HepG2 (cell line): ENCODE results near the gene TIGD6. TPM values are rescaled to one million over a fixed set of nuclear protein-coding genes. Genes with fewer than 3 reads are reported as not detected.

Experiments
- ATAC-seq: fragments of 200-7000 bp; cut with Tn5 transposase; 3 replicates; pipeline ENCODE4 v1.9.1; 2020; ENCODE audit warnings: mild to moderate bottlenecking, moderate library complexity
- BruUV-seq: library from RNA; stranded (reverse); fragments of 400-500 nt; replicated peaks from 2 replicates; lab custom pipeline; 2021; lab: Mats Ljungman, UMichigan
- CTCF ChIA-PET: fragments of 300-600 bp; formaldehyde crosslinking; extraction: SDS; loops from one replicate; lab custom pipeline; 2021; ENCODE audit warnings: low total read pairs, inconsistent platforms, low intra/inter-chr PET ratio; lab: Yijun Ruan, JAX
- POLR2A ChIA-PET: fragments of 350-600 bp; sonication (Branson Sonifier 250); formaldehyde crosslinking; loops from one replicate; lab custom pipeline; 2020; ENCODE audit warnings: antibody characterized with exemption, inconsistent platforms; lab: Yijun Ruan, JAX
- DNase-seq: peaks from one replicate; pipeline ENCODE4 v3.0.0-alpha.2; 2015; ENCODE audit warnings: low spot score
- FAIRE-seq: peaks from 3 replicates; lab custom pipeline; 2011; peaks lifted over from hg19 to GRCh38; lab: Jason Lieb, UNC
- H2AFZ ChIP-seq: one replicate; pipeline ENCODE4 v1.6.1; 2011; ENCODE audit warnings: low read length, inconsistent platforms
- H3K27ac ChIP-seq: fragments of 300-600 bp; 3 replicates; pipeline ENCODE4 v1.8.0; 2011; ENCODE audit warnings: mixed run types, mild to moderate bottlenecking, mixed read lengths, low read length, inconsistent platforms; ENCODE audit not compliant: insufficient read depth; ENCODE audit errors: extremely low read length
- H3K27me3 ChIP-seq, 2 experiments: fragments of 200-600 bp in 1 of 2; 2 replicates in 1 of 2; 3 replicates in 1 of 2; pipeline versions ENCODE4 v1.6.0 to v1.8.0; 2011; ENCODE audit warnings: low read length in 2 of 2, mild to moderate bottlenecking in 2 of 2, moderate library complexity in 2 of 2, inconsistent platforms in 1 of 2; ENCODE audit not compliant: insufficient read depth in 2 of 2, control insufficient read depth in 1 of 2
- H3K36me3 ChIP-seq, 2 experiments: fragments of 200-600 bp in 1 of 2; replicated peaks in 1 of 2; 2 replicates in 1 of 2; 3 replicates in 1 of 2; pipeline versions ENCODE4 v1.5.1 to v1.8.0; 2011; ENCODE audit warnings: low read length in 2 of 2, inconsistent platforms in 1 of 2; ENCODE audit not compliant: insufficient read depth in 2 of 2, control insufficient read depth in 1 of 2
- H3K4me1 ChIP-seq: 2 replicates; pipeline ENCODE4 v1.5.1; 2012; ENCODE audit warnings: low read length, inconsistent platforms; ENCODE audit not compliant: insufficient read depth
- H3K4me2 ChIP-seq: 2 replicates; pipeline ENCODE4 v1.6.0; 2011; ENCODE audit warnings: low read depth, low read length, inconsistent platforms
- H3K4me3 ChIP-seq, 3 experiments: fragments of 200-600 bp in 1 of 3; sonication (generic), shearing (Covaris generic) in 1 of 3; replicated peaks in 1 of 3; 2 replicates each; pipeline ENCODE4 v1.5.1; 2011 to 2016; ENCODE audit warnings: low read length in 3 of 3, inconsistent platforms in 2 of 3, low read depth in 2 of 3, mild to moderate bottlenecking in 2 of 3, control low read depth in 1 of 3, mixed read lengths in 1 of 3; ENCODE audit not compliant: insufficient read depth in 1 of 3
- H3K79me2 ChIP-seq: one replicate; pipeline ENCODE4 v1.6.1; 2011; ENCODE audit warnings: low read length, inconsistent platforms; ENCODE audit not compliant: insufficient read depth
- H3K9ac ChIP-seq: 2 replicates; pipeline ENCODE4 v1.6.0; 2011; ENCODE audit warnings: mild to moderate bottlenecking, low read depth, low read length, inconsistent platforms; ENCODE audit not compliant: insufficient read depth
- H3K9me3 ChIP-seq: 2 replicates; pipeline ENCODE4 v1.5.1; 2012; ENCODE audit warnings: mild to moderate bottlenecking, low read length
- H4K20me1 ChIP-seq: 2 replicates; pipeline ENCODE4 v1.6.0; 2011; ENCODE audit warnings: inconsistent platforms, mild to moderate bottlenecking, low read length, moderate library complexity; ENCODE audit not compliant: insufficient read depth
- CCAR2 ChIP-seq: fragments of 200-400 bp; formaldehyde crosslinking; optimal IDR thresholded peaks from 2 replicates; pipeline ENCODE3; 2018; ENCODE audit warnings: low read depth, mild to moderate bottlenecking, low read length, moderate library complexity
- EED ChIP-seq: sonication (generic); formaldehyde crosslinking; IDR thresholded peaks from 2 replicates; pipeline ENCODE4 v1.5.0; 2020; ENCODE audit warnings: mild to moderate bottlenecking, missing genetic modification reagents
- ELF4 ChIP-seq: sonication (generic); formaldehyde crosslinking; IDR thresholded peaks from 2 replicates; pipeline ENCODE4 v1.5.0; 2020; ENCODE audit warnings: missing genetic modification reagents, mild to moderate bottlenecking, moderate library complexity, borderline replicate concordance
- IKZF1 ChIP-seq: fragments of 450-650 bp; IDR thresholded peaks from 2 replicates; pipeline ENCODE4 v1.7.1; 2016
- MTA1 ChIP-seq: sonication (generic); formaldehyde crosslinking; IDR thresholded peaks from 2 replicates; pipeline ENCODE4 v1.4.0; 2020; ENCODE audit warnings: missing genetic modification reagents, mild to moderate bottlenecking, borderline replicate concordance
- RNF219 ChIP-seq: sonication (generic); formaldehyde crosslinking; IDR thresholded peaks from 2 replicates; pipeline ENCODE4 v1.5.0; 2020; ENCODE audit warnings: mild to moderate bottlenecking, missing genetic modification reagents
- YEATS4 ChIP-seq: sonication (generic); formaldehyde crosslinking; IDR thresholded peaks from 2 replicates; pipeline ENCODE4 v1.4.0; 2020; ENCODE audit warnings: missing genetic modification reagents, borderline replicate concordance
- ZBTB1 ChIP-seq: sonication (generic); formaldehyde crosslinking; IDR thresholded peaks from 2 replicates; pipeline ENCODE4 v1.4.0; 2020; ENCODE audit warnings: missing genetic modification reagents, borderline replicate concordance
- ZBTB3 ChIP-seq: sonication (generic); formaldehyde crosslinking; IDR thresholded peaks from 2 replicates; pipeline ENCODE4 v1.4.0; 2020; ENCODE audit warnings: low read depth, mild to moderate bottlenecking, moderate library complexity, missing genetic modification reagents, borderline replicate concordance
- ZNF136 ChIP-seq: sonication (generic); formaldehyde crosslinking; IDR thresholded peaks from 2 replicates; pipeline ENCODE4 v1.8.1; 2022; ENCODE audit warnings: low read depth, mild to moderate bottlenecking, moderate library complexity, missing genetic modification reagents
- ZNF235 ChIP-seq: sonication (generic); formaldehyde crosslinking; IDR thresholded peaks from 2 replicates; pipeline ENCODE4 v1.8.1; 2023; ENCODE audit warnings: mild to moderate bottlenecking, missing genetic modification reagents, borderline replicate concordance
- ZNF790 ChIP-seq: sonication (generic); formaldehyde crosslinking; IDR thresholded peaks from 2 replicates; pipeline ENCODE4 v1.8.0; 2022; ENCODE audit warnings: missing genetic modification reagents, mild to moderate bottlenecking, borderline replicate concordance
- WGBS: methylation state at CpG from one replicate; pipeline ENCODE4 v1.1.6; 2017; ENCODE audit warnings: low lambda C conversion rate; 5-methylcytosine and 5-hydroxymethylcytosine counted together
- in situ Hi-C: cut with HindIII; loops from 2 replicates; pipeline ENCODE4 v1.10.0; 2017; ENCODE audit warnings: low pct_unique_long_range_greater_than_20kb; ENCODE audit not compliant: extremely low pct_ligation_motif_present
- intact Hi-C: fragments of 100-400 bp; cut with micrococcal nuclease; formaldehyde crosslinking; loops from one replicate; pipeline ENCODE4 v1.10.0; 2022; ENCODE audit not compliant: unreplicated experiment
- polyA plus RNA-seq, 8 experiments: library from polyadenylated mRNA; depleted of rRNA in 3 of 8; stranded (reverse) in 7 of 8; unstranded in 1 of 8; fragments of >200 nt; fragmentation: Illumina TruSeq in 4 of 8; extraction: Trizol in 4 of 8; gene quantifications; 2 replicates each; pipeline versions ENCODE4 v1.2.1 to v1.2.3, GENCODE V29; 2011 to 2016; ENCODE audit warnings: low read depth in 4 of 8, missing spikeins in 1 of 8, mixed read lengths in 1 of 8; ENCODE audit not compliant: insufficient read depth in 1 of 8
- total RNA-seq, 5 experiments: library from RNA; depleted of rRNA; stranded (reverse); fragments of >200 nt; fragmentation: Illumina TruSeq; extraction: Trizol; gene quantifications; 2 replicates each; pipeline ENCODE4 v1.2.3, GENCODE V29; 2016; ENCODE audit warnings: low read depth in 1 of 5
- TF ChIP-seq, protein P1 (sequence below): IDR thresholded peaks from 2 replicates; pipeline ENCODE4 v1.6.1; 2012; ENCODE audit warnings: inconsistent platforms

TIGD6 gene
- total and polyA plus RNA-seq, 2 of the 13 experiments (the other 11 are each of a cell fraction or from before 2014, with no cell fraction given) = 2.1 to 2.9 TPM

- Histone ChIP-seq H3K27ac (peak overlapping the region; percentile 28), H3K36me3 (peaks cover 26 to 71% of the 10 kb centered on the region in 2 experiments), H3K9ac (no peak overlapping the region), H4K20me1 (no peaks in the 10 kb centered on the region), H3K4me3 (no peak overlapping the region), H3K9me3 (no peaks in the 10 kb centered on the region), H2AFZ (no peak overlapping the region), H3K4me1 (peaks cover 55% of the 10 kb centered on the region), H3K27me3 (no peaks in the 10 kb centered on the region), H3K4me2 (no peak overlapping the region), H3K79me2 (no peaks in the 10 kb centered on the region)
- CTCF ChIA-PET = no interaction called here
- 97% methylated on average over 2 of the region's 2 CpGs for WGBS
- in situ Hi-C loops = no loop called here
- intact Hi-C loops = loop anchor here (10.0 kb wide), 1 partner anchor 332 kb away; the partner anchor contains the start of gene TCOF1
- BruUV-seq = no TSS peak
- FAIRE-seq (no peak), ATAC-seq (no peak), DNase-seq (no peak)
- POLR2A ChIA-PET = interaction anchor here (0.6 to 1.4 kb wide), 4 partner anchors 12 to 20 kb away, joined by 3 to 5 read pairs (median 4); no protein-coding TSS in a partner anchor
- no peak for TF ChIP-seq ZNF790 (CRISPR knock-in tag)
- no peak for TF ChIP-seq RNF219 (CRISPR knock-in tag)
- no peak for TF ChIP-seq YEATS4 (CRISPR knock-in tag)
- TF ChIP-seq ZBTB3 (CRISPR knock-in tag) = no peak
- no peak for TF ChIP-seq IKZF1
- TF ChIP-seq, protein P1, sequence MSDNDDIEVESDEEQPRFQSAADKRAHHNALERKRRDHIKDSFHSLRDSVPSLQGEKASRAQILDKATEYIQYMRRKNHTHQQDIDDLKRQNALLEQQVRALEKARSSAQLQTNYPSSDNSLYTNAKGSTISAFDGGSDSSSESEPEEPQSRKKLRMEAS = no peak
- TF ChIP-seq EED (CRISPR knock-in tag) = no peak
- no peak for TF ChIP-seq ZNF136 (CRISPR knock-in tag)
- TF ChIP-seq CCAR2 = no peak
- no peak for TF ChIP-seq ZBTB1 (CRISPR knock-in tag)
- no peak for TF ChIP-seq MTA1 (CRISPR knock-in tag)
- no peak for TF ChIP-seq ZNF235 (CRISPR knock-in tag)
- TF ChIP-seq ELF4 (CRISPR knock-in tag) = no peak
Measured at GRCh38 chr5:150022681-150023080, 22.2 kb upstream of the TIGD6 start.
